Thyroid gland (tissue), 4 donors: ENCODE results near the gene TNNC2. TPM values are rescaled to one million over a fixed set of nuclear protein-coding genes. Genes with fewer than 3 reads are reported as not detected.

ENCODE experiments used
- DNase-seq, 2 donors: peaks; one replicate each; pipeline ENCODE4 v3.0.0-alpha.2; 2019
- H3K27ac ChIP-seq, 3 donors: fragments of 200-600 bp; sonication (generic); 1 replicate in 2 of 3; 2 replicates in 1 of 3; pipeline ENCODE4 v1.5.1; 2016 to 2019; ENCODE audit warnings: mild to moderate bottlenecking in 1 of 3, moderate library complexity in 1 of 3
- H3K27me3 ChIP-seq: fragments of 200-600 bp; sonication (generic); one replicate; pipeline ENCODE4 v1.5.1; 2019
- H3K36me3 ChIP-seq, 2 donors: fragments of 200-600 bp; sonication (generic); one replicate each; pipeline ENCODE4 v1.5.1; 2016 to 2019
- H3K4me1 ChIP-seq, 2 donors: fragments of 200-600 bp; sonication (generic); one replicate each; pipeline ENCODE4 v1.5.1; 2017 to 2019
- H3K4me3 ChIP-seq, 3 donors: fragments of 200-600 bp; sonication (generic); replicated peaks in 1 of 3; 1 replicate in 2 of 3; 2 replicates in 1 of 3; pipeline ENCODE4 v1.5.1; 2016; ENCODE audit warnings: mild to moderate bottlenecking in 1 of 3
- H3K9me3 ChIP-seq: fragments of 200-600 bp; sonication (generic); one replicate; pipeline ENCODE4 v1.5.1; 2017
- CTCF ChIP-seq, 6 experiments: fragments of 200-600 bp in 3 of 6; fragments of 450-650 bp in 3 of 6; sonication (generic) in 3 of 6; IDR thresholded peaks; one replicate each; pipeline ENCODE4 v1.5.1; 2016 to 2019; ENCODE audit warnings: antibody characterized with exemption in 6 of 6, mild to moderate bottlenecking in 2 of 6, inconsistent platforms in 1 of 6, moderate library complexity in 1 of 6
- POLR2A ChIP-seq, 2 donors: fragments of 450-650 bp; IDR thresholded peaks; one replicate each; pipeline ENCODE4 v1.6.1; 2017; ENCODE audit warnings: antibody characterized with exemption in 2 of 2, mild to moderate bottlenecking in 2 of 2, moderate library complexity in 1 of 2
- WGBS, 2 donors: methylation state at CpG; one replicate each; pipeline ENCODE4 v1.1.5; 2017; 5-methylcytosine and 5-hydroxymethylcytosine counted together
- intact Hi-C: fragments of 100-400 bp; cut with DNase I; formaldehyde crosslinking; loops from one replicate; pipeline ENCODE4 v1.15.1; 2023
- total RNA-seq, 4 donors: library from RNA; depleted of rRNA; stranded (reverse); fragments of >200 nt; gene quantifications; one replicate each; pipeline ENCODE4 v1.2.3, GENCODE V29; 2016

TNNC2 gene
- total RNA-seq, 4 donors from 2014 or later: 1.4 TPM; not detected in 3

DNA sequence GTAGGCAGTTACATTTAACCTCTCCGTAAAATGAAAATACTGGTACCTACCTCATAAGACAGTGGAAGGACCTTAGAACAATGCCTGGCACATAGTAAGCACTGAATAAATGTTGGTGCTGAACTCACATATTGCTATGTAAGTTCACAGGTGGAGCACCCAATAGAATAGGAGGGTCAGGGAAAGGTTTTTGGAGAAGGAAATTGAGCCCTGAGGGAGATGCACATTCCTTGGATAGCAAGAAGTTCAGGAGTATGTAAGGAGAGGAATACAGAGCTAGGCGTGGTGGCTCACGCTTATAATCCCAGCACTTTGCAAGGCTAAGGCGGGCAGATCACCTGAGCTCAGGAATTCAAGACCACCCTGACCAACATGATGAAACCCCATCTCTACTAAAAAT is 7.6 kb downstream of the TNNC2 start:
- Histone ChIP-seq H3K27ac (no peak overlapping the region), H3K9me3 (no peaks in the 10 kb centered on the region), H3K36me3 (no peaks in the 10 kb centered on the region), H3K4me3 (no peak overlapping the region), H3K4me1 (peaks cover 7 to 20% of the 10 kb centered on the region in 2 donors), H3K27me3 (no peaks in the 10 kb centered on the region)
- DNase-seq: no peak
- WGBS, 2 donors: 96% methylated on average over 4 of the region's 4 CpGs
- intact Hi-C loops: loop anchor here (10.0 kb wide), 1 partner anchor 115 kb away; the partner anchor contains the start of gene PCIF1
- TF ChIP-seq POLR2A (IDR thresholded peaks at IDR 0.05) (no peak), CTCF (IDR thresholded peaks at IDR 0.05) (no peak)

- intact Hi-C loops: loop anchor here (10.0 kb wide), 1 partner anchor 117 kb away; the partner anchor contains the start of gene PCIF1
- Histone ChIP-seq H3K4me3 (no peak overlapping the region), H3K9me3 (no peaks in the 10 kb centered on the region), H3K27me3 (no peaks in the 10 kb centered on the region), H3K4me1 (peaks cover 0 to 8% of the 10 kb centered on the region in 2 donors), H3K36me3 (no peaks in the 10 kb centered on the region), H3K27ac (no peak overlapping the region)
- TF ChIP-seq CTCF (IDR thresholded peaks at IDR 0.05) (no peak), POLR2A (IDR thresholded peaks at IDR 0.05) (no peak)
- no peak for DNase-seq
- WGBS, 2 donors: 93 to 94% methylated on average over 3 of the region's 3 CpGs
Observed at GRCh38 chr20:45818239-45818638, 8.9 kb downstream of the TNNC2 start.

DNA sequence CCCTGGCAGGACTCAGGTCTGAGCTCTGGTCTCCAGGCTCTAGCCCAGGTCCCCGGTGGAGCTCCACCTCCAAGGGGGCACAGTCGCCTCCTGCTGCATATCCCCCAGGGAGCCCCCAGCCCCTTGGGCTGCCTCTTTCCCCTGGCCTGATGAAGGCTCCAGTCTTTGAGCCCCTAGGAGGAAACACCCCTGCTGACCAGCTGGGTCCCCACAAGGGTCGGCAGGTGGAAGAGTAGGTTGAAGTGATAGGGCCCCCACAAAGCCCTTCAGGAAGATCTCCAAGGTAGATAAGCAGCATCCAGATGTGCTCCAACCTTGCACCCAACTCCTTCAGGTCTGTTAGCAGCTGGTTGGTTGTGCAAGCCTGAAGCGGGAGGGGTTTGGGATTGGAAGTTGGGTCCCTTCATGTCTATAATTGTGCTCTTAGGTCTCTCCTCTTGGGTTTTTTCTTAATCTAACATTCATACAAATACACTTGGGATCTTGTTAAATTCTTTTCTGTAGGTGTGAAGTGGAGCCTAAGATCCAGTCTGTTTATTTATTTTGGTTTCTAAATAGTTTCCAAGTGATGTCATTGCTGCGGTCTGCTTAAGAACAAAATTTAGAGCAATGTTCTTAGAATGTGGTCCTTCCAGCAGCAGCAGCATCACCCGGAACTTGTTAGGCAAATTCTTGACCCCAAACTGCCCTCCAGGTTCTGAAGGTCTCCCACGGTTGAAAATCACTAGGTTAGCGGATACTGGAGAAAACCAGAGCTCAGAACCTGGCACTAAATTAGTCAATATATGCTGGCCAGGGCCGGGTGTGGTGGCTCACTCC is 9.5 kb downstream of the TNNC2 start:
- peaks cover 3 to 6% of the 10 kb centered on the region in 2 donors for H3K4me1 ChIP-seq
- intact Hi-C loops: loop anchor here (10.0 kb wide), 1 partner anchor 117 kb away; the partner anchor contains the start of gene PCIF1
- TF ChIP-seq POLR2A (IDR thresholded peaks at IDR 0.05) (no peak), CTCF (IDR thresholded peaks at IDR 0.05) (no peak)
- no peak overlapping the region for H3K27ac ChIP-seq
- H3K9me3 ChIP-seq: no peaks in the 10 kb centered on the region
- H3K36me3 ChIP-seq: no peaks in the 10 kb centered on the region
- no peak for DNase-seq
- WGBS, 2 donors: 71% methylated on average over 7 to 8 of the region's 9 CpGs
- no peaks in the 10 kb centered on the region for H3K27me3 ChIP-seq
- H3K4me3 ChIP-seq: no peak overlapping the region

GRCh38 chr20:45816951-45817350 is 10.2 kb downstream of the TNNC2 start:
- no peak for DNase-seq
- Histone ChIP-seq H3K4me3 (no peak overlapping the region), H3K27ac (no peak overlapping the region), H3K9me3 (no peaks in the 10 kb centered on the region), H3K36me3 (no peaks in the 10 kb centered on the region), H3K27me3 (no peaks in the 10 kb centered on the region), H3K4me1 (peaks cover 4 to 5% of the 10 kb centered on the region in 2 donors)
- 93 to 94% methylated on average over 3 of the region's 3 CpGs for WGBS, 2 donors
- intact Hi-C loops: loop anchor here (10.0 kb wide), 1 partner anchor 118 kb away; the partner anchor contains the start of gene PCIF1
- TF ChIP-seq POLR2A (IDR thresholded peaks at IDR 0.05): no peak
- no peak for TF ChIP-seq CTCF (IDR thresholded peaks at IDR 0.05)

DNA sequence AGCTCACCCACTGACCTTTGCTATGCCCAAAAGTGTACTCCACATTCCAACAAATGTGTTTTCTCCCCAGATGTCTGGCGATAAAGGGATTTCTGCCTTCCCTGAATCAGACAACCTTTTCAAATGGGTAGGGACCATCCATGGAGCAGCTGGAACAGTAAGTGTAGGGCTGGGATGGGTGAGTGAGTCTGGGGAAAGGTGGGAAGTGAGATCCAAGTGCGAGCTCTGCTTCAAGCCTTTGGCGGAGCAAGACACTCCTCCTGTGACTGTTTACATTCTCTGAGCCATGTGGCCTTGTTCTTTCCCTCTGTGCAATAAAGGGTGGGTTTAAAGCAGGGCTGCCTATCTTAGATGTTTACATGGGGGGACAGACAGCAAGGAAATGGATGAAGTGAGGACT is 12.8 kb downstream of the TNNC2 start:
- intact Hi-C loops: loop anchor here (10.0 kb wide), 1 partner anchor 120 kb away; the partner anchor contains the start of gene PCIF1
- peaks cover 4 to 5% of the 10 kb centered on the region in 2 donors for H3K4me1 ChIP-seq
- 87 to 90% methylated on average over 3 of the region's 3 CpGs for WGBS, 2 donors
- no peaks in the 10 kb centered on the region for H3K27me3 ChIP-seq
- no peak for DNase-seq
- no peak overlapping the region for H3K27ac ChIP-seq
- no peak overlapping the region for H3K4me3 ChIP-seq
- TF ChIP-seq POLR2A (IDR thresholded peaks at IDR 0.05): no peak
- TF ChIP-seq CTCF (IDR thresholded peaks at IDR 0.05): no peak
- peaks cover 9 to 19% of the 10 kb centered on the region in 2 donors for H3K36me3 ChIP-seq
- no peaks in the 10 kb centered on the region for H3K9me3 ChIP-seq
